Right cardiac atrium (tissue), 5 donors: ENCODE data around the gene C1orf198. TPM values are rescaled to one million over a fixed set of nuclear protein-coding genes. Genes with fewer than 3 reads are reported as not detected.

Experiments used
- ATAC-seq, 2 donors: fragments of 200-7000 bp; cut with Tn5 transposase; one replicate each; pipeline versions ENCODE4 v1.8.0 to v1.9.1; 2020; ENCODE audit warnings: moderate library complexity in 2 of 2, mild to moderate bottlenecking in 1 of 2
- DNase-seq, 3 donors: peaks; one replicate each; pipeline ENCODE4 v3.0.0-alpha.2; 2020
- H3K27ac ChIP-seq: one replicate; pipeline ENCODE4 v1.5.1; 2013; ENCODE audit warnings: mild to moderate bottlenecking, low read length, control low read depth, moderate library complexity
- H3K27me3 ChIP-seq: one replicate; pipeline ENCODE4 v1.6.1; 2013; ENCODE audit not compliant: control insufficient read depth, insufficient read depth
- H3K4me1 ChIP-seq: one replicate; pipeline ENCODE4 v1.6.1; 2013; ENCODE audit warnings: low read length; ENCODE audit not compliant: control insufficient read depth, insufficient read depth
- H3K4me3 ChIP-seq: one replicate; pipeline ENCODE4 v1.5.1; 2013; ENCODE audit warnings: low read length, control low read depth
- H3K9me3 ChIP-seq: one replicate; pipeline ENCODE4 v1.6.1; 2013; ENCODE audit warnings: low read length; ENCODE audit not compliant: control insufficient read depth
- WGBS: extraction: QIAGEN DNeasy Blood & Tissue Kit; methylation state at CpG from one replicate; pipeline ENCODE4 v1.1.7; 2013; 5-methylcytosine and 5-hydroxymethylcytosine counted together
- intact Hi-C, 4 donors: fragments of 100-400 bp; cut with DNase I; formaldehyde crosslinking; loops; one replicate each; pipeline versions ENCODE4 v1.11.0 to v1.14.0; 2022 to 2023
- long read RNA-seq, 4 donors: library from polyadenylated mRNA; unstranded; transcript quantifications; one replicate each; pipeline ENCODE4 v2.0.0, GENCODE V29; 2020 to 2021
- polyA plus RNA-seq: library from polyadenylated mRNA; stranded (reverse); fragments of 200-250 nt; gene quantifications from one replicate; pipeline ENCODE4 v1.2.3, GENCODE V29; 2013
- total RNA-seq, 4 donors: library from RNA; stranded (reverse); fragmentation: NEBNext Ultra II Directional; extraction: Animal tissue kit (Norgen Biotek cat#: 25700); gene quantifications; one replicate each; pipeline ENCODE4 v1.2.1, GENCODE V29; 2021
- donor health status: healthy with polysubstance abuse.
- donor health status: DM: no; HTN: yes; CAD: no.
- donor health status: DM: no; HTN: no; CAD: no.
- donor health status: DM: no; HTN: yes; CAD: no; lungs with severe emphysema.
- donor health status: DM: yes; HTN: yes; CAD: no.

Gene C1orf198
- total RNA-seq (10 to 100 TPM; 48.0 to 69.9 (median 56.2) TPM), polyA plus RNA-seq (36.1 TPM)
- long read RNA-seq, donor 1, transcript C1orf198-201 (4 exons, 3,858 nt) = major isoform, 149 of 181 reads
- long read RNA-seq, donor 1, partial matches to known transcripts = 9 of 181 reads
- long read RNA-seq, donor 1, other reads (novel, unspliced or antisense) = 23 of 181 reads
- long read RNA-seq, donor 2, transcript C1orf198-201 (4 exons, 3,858 nt) = major isoform, 79 of 89 reads
- long read RNA-seq, donor 2, partial matches to known transcripts = 4 of 89 reads
- long read RNA-seq, donor 2, other reads (novel, unspliced or antisense) = 6 of 89 reads
- long read RNA-seq, donor 3, transcript C1orf198-201 (4 exons, 3,858 nt) = major isoform, 220 of 265 reads
- long read RNA-seq, donor 3, partial matches to known transcripts = 13 of 265 reads
- long read RNA-seq, donor 3, other reads (novel, unspliced or antisense) = 32 of 265 reads
- long read RNA-seq, donor 4, transcript C1orf198-201 (4 exons, 3,858 nt) = major isoform, 108 of 119 reads
- long read RNA-seq, donor 4, partial matches to known transcripts = 1 of 119 reads
- long read RNA-seq, donor 4, other reads (novel, unspliced or antisense) = 10 of 119 reads

- ATAC-seq (peak; percentile 93 to 94), DNase-seq (peak; percentile 72 to 93 (median 90))
- Histone ChIP-seq H3K27me3 (no peaks in the 10 kb centered on the region), H3K27ac (peak within 1 kb of the TSS; percentile 93), H3K9me3 (no peaks in the 10 kb centered on the region), H3K4me3 (peak within 1 kb of the TSS; percentile 97), H3K4me1 (peaks cover 19% of the 10 kb centered on the region)
- intact Hi-C loops = loop anchor here in 1 of 4 donors (10.0 kb wide), 1 partner anchor 63 kb away; no protein-coding TSS in a partner anchor
- WGBS = under 1% methylated on average over 96 of the region's 96 CpGs
These were observed at the start of gene C1orf198 for GRCh38 chr1:230867903-230868735. Gene C1orf198, minus strand, starts transcription at chr1:230868521. Its CDS starts 9 bp downstream, at chr1:230868512.

- H3K27ac ChIP-seq = no peak overlapping the region
- DNase-seq (peak; percentile 68 to 84 (median 79)), ATAC-seq (peak; percentile 80 to 84)
- intact Hi-C loops = loop anchor here in 3 of 4 donors (2.0 to 10.0 kb wide), 4 partner anchors 119 to 297 kb away; no protein-coding TSS in a partner anchor
- no peaks in the 10 kb centered on the region for H3K9me3 ChIP-seq
- no peaks in the 10 kb centered on the region for H3K4me1 ChIP-seq
- H3K27me3 ChIP-seq = no peaks in the 10 kb centered on the region
- WGBS = 56% methylated on average over 15 of the region's 15 CpGs
- no peak overlapping the region for H3K4me3 ChIP-seq
These were observed 49.2 kb upstream of the C1orf198 start for GRCh38 chr1:230917284-230918135.

GRCh38 chr1:230916587-230917283 lies 48.4 kb upstream of the C1orf198 start:
- Histone ChIP-seq H3K4me1 (no peaks in the 10 kb centered on the region), H3K27me3 (no peaks in the 10 kb centered on the region), H3K27ac (no peak overlapping the region), H3K4me3 (no peak overlapping the region), H3K9me3 (no peaks in the 10 kb centered on the region)
- WGBS = 86% methylated on average over 8 of the region's 8 CpGs
- DNase-seq (no peak), ATAC-seq (no peak)
- intact Hi-C loops = loop anchor here in 3 of 4 donors (2.0 to 10.0 kb wide), 4 partner anchors 118 to 298 kb away; no protein-coding TSS in a partner anchor

GRCh38 chr1:230915078-230915477 lies 46.8 kb upstream of the C1orf198 start:
- ATAC-seq (no peak), DNase-seq (no peak)
- Histone ChIP-seq H3K4me3 (no peak overlapping the region), H3K27me3 (no peaks in the 10 kb centered on the region), H3K4me1 (peaks cover 1% of the 10 kb centered on the region), H3K9me3 (no peaks in the 10 kb centered on the region), H3K27ac (no peak overlapping the region)
- intact Hi-C loops = loop anchor here in 3 of 4 donors (5.0 to 10.0 kb wide), 3 partner anchors 118 to 300 kb away; no protein-coding TSS in a partner anchor

DNA sequence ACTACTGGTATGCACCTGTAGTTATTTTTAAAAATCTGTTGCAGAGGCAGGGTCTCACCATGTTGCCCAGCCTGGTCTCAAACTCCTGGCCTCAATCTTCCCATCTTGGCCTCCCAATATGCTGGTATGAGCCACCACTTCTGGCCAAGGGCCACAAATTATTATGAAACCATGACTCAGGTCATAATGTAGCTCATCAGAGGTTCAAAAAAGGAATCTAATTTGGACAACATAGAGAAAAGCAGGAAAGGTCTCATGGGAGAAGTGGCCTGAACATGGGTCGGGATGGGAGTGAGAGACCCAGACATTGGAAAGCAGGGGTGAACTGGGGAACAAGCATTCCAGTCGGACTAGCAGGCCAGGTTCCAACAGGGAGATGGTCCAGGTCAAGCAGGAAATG lies 45.2 kb upstream of the C1orf198 start:
- intact Hi-C loops = loop anchor here in 2 of 4 donors (2.0 to 10.0 kb wide), 2 partner anchors 119 to 301 kb away; no protein-coding TSS in a partner anchor
- Histone ChIP-seq H3K4me1 (peaks cover 3% of the 10 kb centered on the region), H3K9me3 (no peaks in the 10 kb centered on the region), H3K27me3 (no peaks in the 10 kb centered on the region), H3K4me3 (no peak overlapping the region), H3K27ac (no peak overlapping the region)
- ATAC-seq = no peak
- 78% methylated on average over 2 of the region's 2 CpGs for WGBS
- no peak for DNase-seq

GRCh38 chr1:230910755-230911117 lies 42.4 kb upstream of the C1orf198 start:
- intact Hi-C loops = loop anchor here in 1 of 4 donors (10.0 kb wide), 1 partner anchor 304 kb away; no protein-coding TSS in a partner anchor
- DNase-seq = no peak
- peak overlapping the region; percentile 40 for H3K27ac ChIP-seq
- H3K27me3 ChIP-seq = no peaks in the 10 kb centered on the region
- no peaks in the 10 kb centered on the region for H3K9me3 ChIP-seq
- H3K4me1 ChIP-seq = peaks cover 3% of the 10 kb centered on the region
- peak in 1 of 2 donors; percentile 28 for ATAC-seq
- H3K4me3 ChIP-seq = no peak overlapping the region

DNA sequence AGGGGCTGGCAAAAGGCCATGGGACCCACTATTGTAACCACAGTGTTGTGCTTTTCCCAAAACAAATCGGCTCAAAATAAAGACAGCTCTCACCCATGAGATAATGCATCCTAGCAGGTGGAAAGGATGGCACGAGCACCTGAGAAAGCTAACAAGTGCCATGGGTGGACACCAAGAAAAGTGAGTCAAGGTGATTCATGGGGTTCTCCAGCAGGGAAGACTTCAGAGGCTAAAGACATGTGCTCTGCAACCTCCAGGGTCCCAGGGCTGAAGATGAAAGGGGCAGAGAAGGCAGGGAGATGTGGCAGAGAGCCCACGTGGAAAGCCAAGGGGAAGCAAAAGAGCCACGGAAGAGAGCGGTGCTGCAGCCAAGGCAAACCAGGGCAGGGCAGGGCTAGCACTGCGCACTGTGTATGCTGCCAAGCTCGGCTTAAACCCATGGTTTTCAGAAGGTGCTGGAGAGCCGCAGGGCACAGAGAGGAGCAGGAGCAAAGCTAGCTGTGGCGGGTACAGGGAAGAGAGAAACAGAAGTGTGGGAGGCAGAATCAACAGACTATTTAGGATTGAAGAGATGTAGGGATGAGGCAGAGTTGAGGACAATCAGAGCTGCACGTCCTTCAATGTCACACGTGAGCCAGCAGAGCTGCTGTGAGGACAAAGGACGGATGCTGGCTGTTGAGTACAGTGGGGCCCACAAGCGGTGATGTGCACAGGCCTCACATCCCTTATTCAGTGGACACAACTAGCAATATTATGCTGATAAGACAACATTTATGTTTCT lies 41.8 kb upstream of the C1orf198 start:
- DNase-seq (peak in 2 of 3 donors; percentile 60 to 78), ATAC-seq (peak; percentile 90)
- H3K27ac ChIP-seq = peak overlapping the region; percentile 40
- no peaks in the 10 kb centered on the region for H3K9me3 ChIP-seq
- H3K4me1 ChIP-seq = peaks cover 3% of the 10 kb centered on the region
- no peak overlapping the region for H3K4me3 ChIP-seq
- 70% methylated on average over 13 of the region's 13 CpGs for WGBS
- intact Hi-C loops = loop anchor here in 1 of 4 donors (10.0 kb wide), 1 partner anchor 305 kb away; no protein-coding TSS in a partner anchor
- no peaks in the 10 kb centered on the region for H3K27me3 ChIP-seq

DNA sequence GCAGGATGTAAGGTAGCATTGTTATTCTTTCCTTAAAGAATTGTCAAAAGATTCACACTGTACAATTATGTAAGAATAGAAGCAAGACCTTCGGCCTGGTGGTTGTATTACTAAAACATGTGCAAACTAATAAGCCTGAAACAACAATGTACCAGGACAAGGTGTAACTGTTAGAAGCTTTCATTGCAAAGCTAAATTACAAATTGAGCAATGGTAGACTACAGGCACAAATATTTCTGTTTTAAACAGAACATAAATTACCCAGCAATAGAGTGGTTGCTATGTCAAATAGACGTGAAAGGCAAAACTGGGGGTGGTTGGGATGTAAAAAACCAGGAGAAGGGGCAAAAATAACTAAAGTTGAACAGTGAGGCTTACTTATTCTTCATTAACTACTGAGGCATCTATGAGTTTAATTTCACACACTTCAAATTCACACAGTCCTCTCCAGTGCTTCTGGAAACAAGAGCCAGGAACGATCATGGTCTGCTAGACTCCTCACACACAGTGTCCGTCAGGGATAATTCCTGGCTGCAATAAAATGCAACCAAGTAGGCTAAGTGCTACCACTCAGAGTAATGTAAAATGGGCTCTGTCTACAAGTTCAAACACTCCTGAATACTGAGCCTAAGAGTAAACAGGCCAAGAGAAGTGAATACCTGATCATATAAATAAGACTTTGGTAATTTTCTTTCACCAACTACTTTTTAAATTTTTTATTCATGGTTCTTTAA lies 39.3 kb upstream of the C1orf198 start:
- no peak overlapping the region for H3K27ac ChIP-seq
- H3K27me3 ChIP-seq = no peaks in the 10 kb centered on the region
- H3K9me3 ChIP-seq = no peaks in the 10 kb centered on the region
- intact Hi-C loops = no loop called here
- ATAC-seq (no peak), DNase-seq (no peak)
- H3K4me3 ChIP-seq = no peak overlapping the region
- 82% methylated on average over 4 of the region's 4 CpGs for WGBS
- H3K4me1 ChIP-seq = peaks cover 3% of the 10 kb centered on the region

DNA sequence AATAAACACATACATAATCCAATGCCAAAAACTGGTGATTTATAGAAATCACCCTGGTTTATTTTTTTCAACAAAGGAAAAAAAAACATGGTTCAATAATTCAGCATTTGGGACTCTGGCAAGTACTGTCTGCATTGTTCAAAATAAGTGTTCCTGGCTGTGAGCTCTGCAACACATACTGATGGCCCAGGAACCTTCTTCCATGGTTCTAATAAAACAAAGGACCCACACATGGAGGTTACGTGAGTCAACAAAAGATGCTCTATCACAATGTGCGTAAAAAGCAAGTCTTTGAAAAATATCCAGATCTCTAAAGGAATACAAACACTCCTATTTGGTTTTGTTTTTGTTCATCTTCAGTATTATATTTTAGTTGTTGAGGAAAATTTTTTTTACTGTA lies 37.9 kb upstream of the C1orf198 start:
- Histone ChIP-seq H3K4me1 (peaks cover 3% of the 10 kb centered on the region), H3K27me3 (no peaks in the 10 kb centered on the region), H3K9me3 (no peaks in the 10 kb centered on the region), H3K4me3 (no peak overlapping the region), H3K27ac (no peak overlapping the region)
- DNase-seq (no peak), ATAC-seq (no peak)
- intact Hi-C loops = no loop called here
- 84% methylated on average over 2 of the region's 2 CpGs for WGBS
